CD4-positive, CD25-positive, alpha-beta regulatory T cell (primary cell): ENCODE data around the gene PCSK1. TPM values are rescaled to one million over a fixed set of nuclear protein-coding genes. Genes with fewer than 3 reads are reported as not detected.

Experiments
- ATAC-seq, 2 donors: fragments of 150-1000 bp; cut with Tn5 transposase; one replicate each; pipeline ENCODE4 v1.10.0; 2021; ENCODE audit warnings: low read depth in 2 of 2, moderate number of reproducible peaks in 2 of 2, moderate library complexity in 1 of 2
- DNase-seq, 3 donors: peaks; one replicate each; pipeline versions ENCODE4 v3.0.0 to v3.0.0-alpha.2; 2012 to 2022; ENCODE audit warnings: mixed read lengths in 1 of 3
- H3K27ac ChIP-seq: one replicate; pipeline ENCODE4 v1.7.0; 2013; ENCODE audit warnings: mild to moderate bottlenecking, low read length; ENCODE audit not compliant: insufficient read depth, poor library complexity, severe bottlenecking
- H3K27me3 ChIP-seq: one replicate; pipeline ENCODE4 v1.7.0; 2013; ENCODE audit warnings: low read length; ENCODE audit not compliant: control insufficient read depth, insufficient read depth
- H3K36me3 ChIP-seq: one replicate; pipeline ENCODE4 v1.7.0; 2013; ENCODE audit warnings: mild to moderate bottlenecking, low read length, moderate library complexity; ENCODE audit not compliant: control insufficient read depth, insufficient read depth
- H3K4me1 ChIP-seq: 2 replicates; pipeline ENCODE4 v1.7.0; 2013; ENCODE audit warnings: mild to moderate bottlenecking, low read length; ENCODE audit not compliant: insufficient read depth, control insufficient read depth, poor library complexity, severe bottlenecking
- H3K4me3 ChIP-seq: one replicate; pipeline ENCODE4 v1.7.0; 2013; ENCODE audit warnings: low read depth, mild to moderate bottlenecking, low read length, moderate library complexity
- H3K9me3 ChIP-seq, 2 experiments: 1 replicate in 1 of 2; 2 replicates in 1 of 2; pipeline ENCODE4 v1.7.0; 2013; ENCODE audit warnings: low read length in 2 of 2, mild to moderate bottlenecking in 1 of 2, moderate library complexity in 1 of 2; ENCODE audit not compliant: control insufficient read depth in 2 of 2
- H3K27ac Mint-ChIP-seq, 3 donors: one replicate each; pipeline ENCODE4 v1.8.0; 2020 to 2022; ENCODE audit warnings: mild to moderate bottlenecking in 3 of 3, mixed read lengths in 3 of 3, moderate library complexity in 2 of 3
- H3K27me3 Mint-ChIP-seq: one replicate; pipeline ENCODE4 v1.8.0; 2022; ENCODE audit warnings: mild to moderate bottlenecking, mixed read lengths
- H3K36me3 Mint-ChIP-seq: one replicate; pipeline ENCODE4 v1.8.0; 2020; ENCODE audit warnings: mixed read lengths
- H3K4me1 Mint-ChIP-seq, 4 donors: one replicate each; pipeline ENCODE4 v1.8.0; 2020 to 2022; ENCODE audit warnings: mixed read lengths in 4 of 4, mild to moderate bottlenecking in 1 of 4
- H3K4me3 Mint-ChIP-seq, 4 donors: one replicate each; pipeline ENCODE4 v1.8.0; 2020 to 2022; ENCODE audit warnings: mild to moderate bottlenecking in 4 of 4, mixed read lengths in 4 of 4, moderate library complexity in 3 of 4
- H3K9me3 Mint-ChIP-seq, 7 donors: one replicate each; pipeline ENCODE4 v1.8.0; 2020 to 2022; ENCODE audit warnings: mixed read lengths in 7 of 7, mild to moderate bottlenecking in 3 of 7, moderate library complexity in 2 of 7
- polyA plus RNA-seq, 4 donors: library from polyadenylated mRNA; unstranded; fragments of 300-500 nt; fragmentation: Illumina TruSeq; gene quantifications; one replicate each; pipeline ENCODE4 v1.2.3, GENCODE V29; 2021
- total RNA-seq: library from RNA; stranded (reverse); gene quantifications from one replicate; pipeline ENCODE4 v1.2.3, GENCODE V29; 2022

Gene PCSK1
- total and polyA plus RNA-seq, 5 donors from 2014 or later, result not detected

GRCh38 chr5:96468956-96469355, 35.9 kb upstream of the PCSK1 start:
- no peaks in the 10 kb centered on the region for H3K36me3 Mint-ChIP-seq

GRCh38 chr5:96463091-96463490, 30.0 kb upstream of the PCSK1 start:
- DNase-seq (no peak), ATAC-seq (no peak)
- H3K4me3 ChIP-seq, result no peak overlapping the region
- Mint-ChIP-seq H3K4me1 (no peaks in the 10 kb centered on the region), H3K4me3 (no peak overlapping the region), H3K27ac (no peak overlapping the region), H3K27me3 (peaks cover 13% of the 10 kb centered on the region), H3K9me3 (peaks cover 0 to 4% (median 0%) of the 10 kb centered on the region in 7 donors), H3K36me3 (no peaks in the 10 kb centered on the region)
- no peak overlapping the region for H3K27ac ChIP-seq
- no peaks in the 10 kb centered on the region for H3K4me1 ChIP-seq
- H3K9me3 ChIP-seq, result no peaks in the 10 kb centered on the region
- no peaks in the 10 kb centered on the region for H3K36me3 ChIP-seq
- H3K27me3 ChIP-seq, result peaks cover 5% of the 10 kb centered on the region

More at GRCh38 chr5:96468956-96469355, 35.9 kb upstream of the PCSK1 start:
- Histone ChIP-seq H3K4me1 (no peaks in the 10 kb centered on the region), H3K9me3 (no peaks in the 10 kb centered on the region), H3K36me3 (no peaks in the 10 kb centered on the region), H3K27me3 (peaks cover 2% of the 10 kb centered on the region), H3K4me3 (no peak overlapping the region), H3K27ac (no peak overlapping the region)
- Mint-ChIP-seq H3K27ac (no peak overlapping the region), H3K9me3 (peaks cover 0 to 4% (median 0%) of the 10 kb centered on the region in 7 donors), H3K4me1 (peaks cover 0 to 3% (median 0%) of the 10 kb centered on the region in 4 donors), H3K4me3 (no peak overlapping the region), H3K27me3 (peaks cover 9% of the 10 kb centered on the region)
- ATAC-seq (no peak), DNase-seq (no peak)

- ATAC-seq (no peak), DNase-seq (no peak)
- Histone ChIP-seq H3K9me3 (no peaks in the 10 kb centered on the region), H3K27me3 (peaks cover 5% of the 10 kb centered on the region), H3K36me3 (no peaks in the 10 kb centered on the region), H3K27ac (no peak overlapping the region), H3K4me1 (no peaks in the 10 kb centered on the region), H3K4me3 (no peak overlapping the region)
- Mint-ChIP-seq H3K9me3 (peaks cover 0 to 7% (median 0%) of the 10 kb centered on the region in 7 donors), H3K4me1 (peaks cover 0 to 5% (median 1%) of the 10 kb centered on the region in 4 donors), H3K27ac (no peak overlapping the region), H3K27me3 (peaks cover 12% of the 10 kb centered on the region), H3K36me3 (no peaks in the 10 kb centered on the region), H3K4me3 (no peak overlapping the region)
Measured at GRCh38 chr5:96459313-96460121, 26.5 kb upstream of the PCSK1 start.

GRCh38 chr5:96458176-96458575, 25.1 kb upstream of the PCSK1 start:
- Mint-ChIP-seq H3K27ac (no peak overlapping the region), H3K4me3 (no peak overlapping the region), H3K4me1 (peaks cover 0 to 5% (median 1%) of the 10 kb centered on the region in 4 donors), H3K9me3 (peaks cover 0 to 7% (median 0%) of the 10 kb centered on the region in 7 donors), H3K36me3 (no peaks in the 10 kb centered on the region), H3K27me3 (peaks cover 12% of the 10 kb centered on the region)
- no peak for ATAC-seq
- Histone ChIP-seq H3K9me3 (no peaks in the 10 kb centered on the region), H3K27ac (no peak overlapping the region), H3K4me3 (no peak overlapping the region), H3K4me1 (no peaks in the 10 kb centered on the region), H3K36me3 (no peaks in the 10 kb centered on the region), H3K27me3 (peaks cover 5% of the 10 kb centered on the region)
- DNase-seq, result no peak

GRCh38 chr5:96455789-96456188, 22.7 kb upstream of the PCSK1 start:
- no peaks in the 10 kb centered on the region for H3K36me3 ChIP-seq
- no peak for DNase-seq
- peaks cover 3% of the 10 kb centered on the region for H3K27me3 ChIP-seq
- Mint-ChIP-seq H3K4me1 (peaks cover 0 to 5% (median 1%) of the 10 kb centered on the region in 4 donors), H3K4me3 (no peak overlapping the region), H3K9me3 (peaks cover 0 to 7% (median 0%) of the 10 kb centered on the region in 7 donors), H3K36me3 (no peaks in the 10 kb centered on the region), H3K27me3 (peaks cover 5% of the 10 kb centered on the region), H3K27ac (no peak overlapping the region)
- no peak overlapping the region for H3K4me3 ChIP-seq
- no peak overlapping the region for H3K27ac ChIP-seq
- no peak for ATAC-seq
- no peaks in the 10 kb centered on the region for H3K9me3 ChIP-seq
- no peaks in the 10 kb centered on the region for H3K4me1 ChIP-seq

- ATAC-seq (no peak), DNase-seq (no peak)
- no peak overlapping the region for H3K4me3 Mint-ChIP-seq
- H3K27me3 Mint-ChIP-seq, result peaks cover 9% of the 10 kb centered on the region
- Histone ChIP-seq H3K27ac (no peak overlapping the region), H3K4me1 (no peaks in the 10 kb centered on the region), H3K36me3 (no peaks in the 10 kb centered on the region), H3K4me3 (no peak overlapping the region), H3K27me3 (peaks cover 4% of the 10 kb centered on the region), H3K9me3 (no peaks in the 10 kb centered on the region)
- no peak overlapping the region for H3K27ac Mint-ChIP-seq
- H3K9me3 Mint-ChIP-seq, result peaks cover 0 to 7% (median 0%) of the 10 kb centered on the region in 7 donors
- peaks cover 0 to 5% (median 1%) of the 10 kb centered on the region in 4 donors for H3K4me1 Mint-ChIP-seq
- no peaks in the 10 kb centered on the region for H3K36me3 Mint-ChIP-seq
Measured at GRCh38 chr5:96453394-96453793, 20.3 kb upstream of the PCSK1 start.

- Histone ChIP-seq H3K36me3 (no peaks in the 10 kb centered on the region), H3K27ac (no peak overlapping the region), H3K9me3 (no peaks in the 10 kb centered on the region), H3K27me3 (peaks cover 9% of the 10 kb centered on the region), H3K4me3 (no peak overlapping the region), H3K4me1 (no peaks in the 10 kb centered on the region)
- Mint-ChIP-seq H3K9me3 (peaks cover 0 to 6% (median 0%) of the 10 kb centered on the region in 7 donors), H3K36me3 (no peaks in the 10 kb centered on the region), H3K4me1 (no peaks in the 10 kb centered on the region), H3K27me3 (peaks cover 34% of the 10 kb centered on the region), H3K27ac (no peak overlapping the region), H3K4me3 (no peak overlapping the region)
- DNase-seq (no peak), ATAC-seq (no peak)
Measured at GRCh38 chr5:96447949-96448348, 14.9 kb upstream of the PCSK1 start.

GRCh38 chr5:96440185-96440538, 7.1 kb upstream of the PCSK1 start:
- Mint-ChIP-seq H3K27me3 (peaks cover 54% of the 10 kb centered on the region), H3K4me3 (no peak overlapping the region), H3K9me3 (peaks cover 0 to 3% (median 0%) of the 10 kb centered on the region in 7 donors), H3K27ac (no peak overlapping the region), H3K36me3 (no peaks in the 10 kb centered on the region), H3K4me1 (peaks cover 0 to 2% (median 0%) of the 10 kb centered on the region in 4 donors)
- Histone ChIP-seq H3K9me3 (no peaks in the 10 kb centered on the region), H3K36me3 (no peaks in the 10 kb centered on the region), H3K4me1 (no peaks in the 10 kb centered on the region), H3K27ac (no peak overlapping the region), H3K4me3 (no peak overlapping the region), H3K27me3 (peaks cover 34% of the 10 kb centered on the region)
- DNase-seq (no peak), ATAC-seq (no peak)
